ENCODE data around the gene BRD3OS.

The BRD3OS gene

GRCh38 chr9:134033516-134034214 is 8.4 kb downstream of the BRD3OS start:
- TF ChIP-seq CTCF (IDR thresholded peaks at IDR 0.05; ENCODE audit: extremely low read depth, missing control alignments): no peak
- DNase-seq (ENCODE audit: low spot score): no peak

GRCh38 chr9:134034215-134035040 is 9.1 kb downstream of the BRD3OS start:
- no peak for DNase-seq (ENCODE audit: low spot score)
- no peak for TF ChIP-seq CTCF (IDR thresholded peaks at IDR 0.05; ENCODE audit: extremely low read depth, missing control alignments)

- DNase-seq (ENCODE audit: low spot score): no peak
Measured at GRCh38 chr9:134035041-134036039, 10.1 kb downstream of the BRD3OS start.

GRCh38 chr9:134036130-134036529 is 10.8 kb downstream of the BRD3OS start:
- DNase-seq (ENCODE audit: low spot score): no peak

More at GRCh38 chr9:134035041-134036039, 10.1 kb downstream of the BRD3OS start:
- TF ChIP-seq CTCF (IDR thresholded peaks at IDR 0.05; ENCODE audit: extremely low read depth, missing control alignments): no peak

GRCh38 chr9:134037641-134038040 is 12.4 kb downstream of the BRD3OS start:
- no peak for TF ChIP-seq CTCF (IDR thresholded peaks at IDR 0.05; ENCODE audit: extremely low read depth, missing control alignments)

More at GRCh38 chr9:134036130-134036529, 10.8 kb downstream of the BRD3OS start:
- no peak for TF ChIP-seq CTCF (IDR thresholded peaks at IDR 0.05; ENCODE audit: extremely low read depth, missing control alignments)

GRCh38 chr9:134039386-134040175 is 14.3 kb downstream of the BRD3OS start:
- no peak for TF ChIP-seq CTCF (IDR thresholded peaks at IDR 0.05; ENCODE audit: extremely low read depth, missing control alignments)
- no peak for DNase-seq (ENCODE audit: low spot score)

More at GRCh38 chr9:134037641-134038040, 12.4 kb downstream of the BRD3OS start:
- no peak for DNase-seq (ENCODE audit: low spot score)
